Measurements from ENCODE around the gene RRN3.
A peak's percentile ranks its signal among the peaks of the same experiment; 100 is the strongest.
"Not testable (repeated sequence)": the region's sequence is repeated elsewhere in the genome, so short reads cannot be mapped to it uniquely, and the experiment has no call there.

RRN3 gene

DNA sequence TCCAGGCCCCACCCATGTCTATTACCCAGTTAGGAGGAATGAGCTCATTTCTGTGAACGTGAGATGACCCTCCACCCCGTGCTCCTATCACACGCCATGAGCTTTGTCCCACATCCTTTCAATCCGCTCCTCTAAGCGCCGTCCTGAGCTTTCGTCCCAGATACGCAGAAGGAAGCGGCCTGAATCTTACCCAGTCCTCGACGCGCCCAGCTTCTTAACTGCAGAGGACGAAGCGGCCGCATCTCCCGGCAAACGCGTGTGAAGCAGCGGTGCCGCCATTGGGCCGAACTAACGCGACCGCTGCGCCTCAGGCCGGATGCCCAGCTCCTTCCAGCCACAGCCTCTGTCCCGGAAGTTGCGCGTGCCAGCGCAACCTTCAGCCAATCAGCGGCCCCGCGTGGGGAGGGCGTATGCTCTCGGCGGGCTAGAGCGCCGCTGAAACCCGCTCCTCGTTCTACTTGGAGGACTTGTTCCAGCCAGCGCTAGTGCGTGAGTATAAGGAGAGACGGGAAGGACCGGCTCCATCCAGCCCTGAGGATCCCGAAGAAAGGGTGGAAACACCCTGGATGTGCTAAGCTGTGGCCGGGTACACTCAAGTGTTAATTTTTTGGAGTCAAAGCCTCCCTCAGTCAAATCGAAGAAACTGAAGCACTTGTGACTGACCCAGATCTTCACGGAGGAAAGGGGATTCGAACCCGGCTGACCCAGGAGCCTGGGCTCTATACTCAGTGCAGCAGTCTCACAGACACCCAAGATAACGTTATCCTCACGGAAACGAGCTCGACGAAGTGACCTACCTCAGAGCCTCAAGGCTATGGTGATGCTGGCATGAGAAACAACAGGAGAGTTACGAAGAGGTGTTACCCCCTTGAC lies at the start of gene RRN3:
Gene RRN3 (minus strand): TSS at position 318 of the 873 bp plus-strand sequence. CDS start 39 bp downstream, at position 279.
- DNase-seq (ENCODE audit: low read depth): peak; percentile 76

DNA sequence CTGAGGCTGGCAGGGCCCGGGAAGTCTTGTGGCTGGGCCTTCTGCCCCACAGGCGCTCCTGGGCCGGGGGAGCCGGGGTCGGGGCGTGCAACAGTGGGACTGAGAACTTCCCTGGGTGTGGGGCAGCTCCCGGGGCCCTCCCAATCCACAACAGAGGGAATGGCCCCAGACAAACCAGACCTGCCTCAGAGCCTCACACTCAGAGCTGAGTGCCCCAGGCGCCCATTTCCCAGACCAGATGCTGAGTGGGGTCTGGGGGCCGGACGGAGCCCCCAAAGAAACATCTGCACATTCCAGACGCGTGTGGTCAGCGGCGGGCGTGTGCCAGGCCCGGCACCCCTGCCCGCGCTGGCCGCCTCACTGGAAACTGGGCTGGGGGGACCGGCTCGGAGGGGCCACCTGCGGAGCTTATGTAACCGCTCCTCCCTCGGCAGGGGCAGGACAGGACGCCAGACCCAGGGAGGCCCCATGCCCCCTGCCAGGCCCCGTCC lies 49.6 kb upstream of the RRN3 start:
- DNase-seq (ENCODE audit: low read depth): not testable (repeated sequence)

GRCh38 chr16:15142891-15143600 lies 49.0 kb upstream of the RRN3 start:
- DNase-seq (ENCODE audit: low read depth): not testable (repeated sequence)

- not testable (repeated sequence) for DNase-seq (ENCODE audit: low read depth)
Measured at GRCh38 chr16:15142107-15142890, 48.2 kb upstream of the RRN3 start.

GRCh38 chr16:15141586-15141985 lies 47.5 kb upstream of the RRN3 start:
- no peak for DNase-seq (ENCODE audit: low read depth)

DNA sequence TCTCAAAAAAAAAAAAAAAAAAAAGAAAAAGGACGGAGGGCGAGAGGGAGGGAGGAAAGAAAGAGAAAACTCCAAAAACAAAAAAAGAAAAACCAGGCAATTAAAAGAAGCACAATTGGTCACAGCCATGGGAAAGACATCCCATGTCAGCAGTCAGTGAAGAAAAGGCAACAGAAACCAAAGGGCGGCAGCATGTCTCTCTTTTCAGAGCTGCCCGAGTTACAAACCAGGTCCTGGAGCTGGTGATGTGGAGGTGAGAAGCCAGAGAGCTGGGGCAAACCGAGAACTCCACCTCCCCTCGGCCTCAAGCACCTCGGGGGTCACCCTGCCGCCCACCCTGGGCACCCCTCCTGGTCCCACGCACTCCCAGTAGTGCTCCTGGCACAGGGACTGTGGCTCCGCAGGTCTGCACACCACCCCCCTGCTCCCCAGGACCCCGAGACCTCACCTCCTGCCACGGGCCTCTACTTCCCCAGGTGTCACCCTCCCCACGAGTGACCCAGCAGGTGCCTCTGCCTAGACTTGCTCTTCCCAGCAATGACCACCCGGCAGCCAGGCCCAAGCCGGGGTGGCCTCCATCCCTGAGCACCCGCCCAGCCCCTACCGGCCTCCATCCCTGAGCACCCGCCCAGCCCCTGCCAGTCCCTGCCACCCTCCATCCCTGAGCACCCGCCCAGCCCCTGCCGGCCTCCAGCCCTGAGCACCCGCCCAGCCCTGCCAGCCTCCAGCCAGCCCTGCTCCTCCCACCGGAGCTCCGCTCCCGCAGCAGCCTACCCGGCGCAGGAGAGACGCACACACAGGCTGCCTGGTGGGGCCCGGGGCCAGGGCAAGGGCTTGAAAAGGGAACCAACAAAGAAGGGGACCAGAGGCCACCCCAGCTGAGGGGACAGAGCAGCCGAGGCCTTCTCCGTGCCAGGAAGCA lies 46.6 kb upstream of the RRN3 start:
- not testable (repeated sequence) for DNase-seq (ENCODE audit: low read depth)

DNA sequence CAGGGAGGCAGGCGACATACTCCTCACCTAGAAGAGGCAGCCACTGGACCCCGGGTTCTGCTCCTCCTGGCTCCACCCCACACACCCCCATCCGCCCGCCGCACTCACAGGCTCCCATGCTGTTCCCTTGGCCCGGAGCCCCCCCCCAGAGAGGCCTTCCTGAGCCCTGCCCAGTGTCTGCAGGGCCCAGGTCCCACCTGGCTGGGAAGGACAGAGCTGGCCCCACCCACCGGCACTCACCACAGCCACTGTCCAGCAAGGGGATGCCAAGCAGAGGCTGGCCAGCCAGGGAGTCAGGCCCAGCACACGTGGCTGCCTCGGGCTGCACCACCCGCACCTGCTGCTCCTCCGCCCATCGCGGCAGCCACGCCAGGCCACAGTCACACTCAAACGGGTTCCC lies 43.4 kb upstream of the RRN3 start:
- not testable (repeated sequence) for DNase-seq (ENCODE audit: low read depth)

GRCh38 chr16:15135483-15136360 lies 41.6 kb upstream of the RRN3 start:
- not testable (repeated sequence) for DNase-seq (ENCODE audit: low read depth)

DNA sequence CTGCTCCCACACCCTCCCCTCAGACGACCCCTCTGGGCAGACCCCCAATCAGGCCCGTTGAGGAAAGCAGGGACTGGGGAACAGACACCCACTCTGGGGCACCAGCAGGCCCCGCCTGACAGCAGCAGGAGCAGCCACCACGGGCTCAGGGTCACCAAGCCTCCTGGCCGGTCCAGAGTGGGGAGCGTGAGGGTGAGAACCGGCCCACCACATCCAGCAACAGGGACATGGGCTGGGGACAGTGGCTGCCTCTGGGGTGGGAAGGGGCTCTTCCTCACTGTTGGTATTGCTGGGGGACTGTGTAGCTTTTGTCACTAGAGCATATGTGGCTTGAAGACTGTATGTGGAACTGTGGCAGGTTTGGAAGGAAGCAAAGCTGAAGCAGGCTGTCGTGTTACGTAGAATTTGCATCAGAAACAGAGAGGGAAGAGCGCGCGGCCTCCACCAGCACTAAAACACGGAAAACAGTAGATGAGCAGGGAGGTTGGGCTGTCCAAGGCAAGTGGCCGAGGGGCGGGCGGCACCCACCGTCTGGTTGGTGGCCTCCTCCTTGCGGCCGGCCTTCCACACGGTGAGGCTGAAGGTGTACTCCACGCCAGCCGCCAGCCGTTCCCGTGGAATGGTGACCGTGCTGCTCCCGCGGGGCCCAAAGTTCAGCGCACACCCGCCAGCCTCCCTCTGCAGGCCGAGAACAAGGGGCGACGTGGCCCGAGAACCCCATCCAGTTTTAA lies 40.8 kb upstream of the RRN3 start:
- not testable (repeated sequence) for DNase-seq (ENCODE audit: low read depth)

GRCh38 chr16:15133554-15133953 lies 39.5 kb upstream of the RRN3 start:
- DNase-seq (ENCODE audit: low read depth): not testable (repeated sequence)

DNA sequence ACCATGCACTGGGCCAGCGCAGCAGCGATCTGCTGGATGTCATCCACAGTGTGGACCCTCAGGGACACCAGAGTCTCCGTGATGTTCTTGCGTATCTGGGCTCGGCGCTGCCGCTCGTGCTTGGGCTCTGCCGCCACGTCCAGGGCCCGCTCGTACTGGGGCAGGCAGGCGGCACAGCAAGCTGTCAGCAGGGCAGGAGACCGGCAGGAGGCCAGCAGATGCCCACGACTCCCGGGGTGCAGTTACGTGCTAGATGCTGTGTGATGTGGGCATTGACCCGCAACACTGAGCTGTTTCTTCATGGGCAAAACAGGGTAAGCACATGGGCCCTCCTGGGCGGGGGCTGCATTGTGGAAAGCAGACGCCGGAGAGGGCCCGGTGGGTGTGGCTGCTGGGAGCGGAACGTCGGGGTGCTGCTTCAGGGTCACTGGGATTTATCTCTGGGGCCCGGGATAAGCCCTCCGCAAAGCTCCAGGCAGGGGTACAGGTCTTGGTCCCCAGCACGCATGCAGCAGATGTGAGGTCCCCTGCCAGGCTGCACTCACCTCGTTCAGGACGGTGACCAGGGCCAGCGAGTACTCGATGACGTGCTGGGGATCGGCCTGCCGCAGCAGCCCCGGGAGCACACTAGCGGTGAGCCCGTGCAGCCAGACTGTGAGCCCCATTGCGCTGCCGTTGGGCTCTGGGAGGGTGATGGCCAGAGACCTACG lies 38.8 kb upstream of the RRN3 start:
- DNase-seq (ENCODE audit: low read depth): not testable (repeated sequence)

DNA sequence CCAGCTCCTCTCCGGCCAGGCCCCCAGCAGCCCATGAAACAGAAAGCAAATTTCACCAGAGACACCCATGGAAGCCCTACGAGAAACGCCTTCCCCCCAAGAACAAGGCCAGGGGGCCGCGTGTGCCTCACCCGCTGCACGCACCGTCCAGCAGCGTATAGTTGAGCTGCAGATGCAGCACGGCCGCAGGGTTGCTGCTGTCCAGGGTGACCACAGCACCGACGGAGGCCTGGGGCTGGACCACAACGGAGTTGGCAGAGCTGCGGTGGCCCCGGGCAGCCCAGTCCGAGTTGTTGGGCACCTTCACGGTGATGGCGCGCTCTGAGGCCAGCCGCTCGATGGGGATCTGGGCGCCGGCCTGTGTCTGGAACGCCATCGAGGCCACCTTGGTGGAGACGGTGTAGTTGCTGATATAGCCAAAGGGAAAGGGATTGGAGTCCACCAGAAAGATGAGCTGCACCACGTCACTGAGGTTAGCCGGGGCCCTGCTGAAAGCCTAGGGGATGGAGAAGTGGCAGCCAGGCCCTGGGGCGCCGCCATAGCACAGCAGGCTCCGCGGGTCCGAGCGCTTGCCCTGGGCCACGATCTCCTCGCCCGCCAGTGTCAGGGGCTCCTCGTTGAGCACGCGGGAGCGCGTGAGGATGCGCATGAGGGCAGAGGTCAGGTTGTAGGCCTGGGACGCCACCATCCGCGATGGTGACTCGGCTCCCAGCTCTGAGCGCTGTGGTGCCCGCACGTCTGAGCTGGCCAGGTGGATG lies 37.0 kb upstream of the RRN3 start:
- DNase-seq (ENCODE audit: low read depth): not testable (repeated sequence)

- not testable (repeated sequence) for DNase-seq (ENCODE audit: low read depth)
Measured at GRCh38 chr16:15130256-15130932, 36.3 kb upstream of the RRN3 start.

DNA sequence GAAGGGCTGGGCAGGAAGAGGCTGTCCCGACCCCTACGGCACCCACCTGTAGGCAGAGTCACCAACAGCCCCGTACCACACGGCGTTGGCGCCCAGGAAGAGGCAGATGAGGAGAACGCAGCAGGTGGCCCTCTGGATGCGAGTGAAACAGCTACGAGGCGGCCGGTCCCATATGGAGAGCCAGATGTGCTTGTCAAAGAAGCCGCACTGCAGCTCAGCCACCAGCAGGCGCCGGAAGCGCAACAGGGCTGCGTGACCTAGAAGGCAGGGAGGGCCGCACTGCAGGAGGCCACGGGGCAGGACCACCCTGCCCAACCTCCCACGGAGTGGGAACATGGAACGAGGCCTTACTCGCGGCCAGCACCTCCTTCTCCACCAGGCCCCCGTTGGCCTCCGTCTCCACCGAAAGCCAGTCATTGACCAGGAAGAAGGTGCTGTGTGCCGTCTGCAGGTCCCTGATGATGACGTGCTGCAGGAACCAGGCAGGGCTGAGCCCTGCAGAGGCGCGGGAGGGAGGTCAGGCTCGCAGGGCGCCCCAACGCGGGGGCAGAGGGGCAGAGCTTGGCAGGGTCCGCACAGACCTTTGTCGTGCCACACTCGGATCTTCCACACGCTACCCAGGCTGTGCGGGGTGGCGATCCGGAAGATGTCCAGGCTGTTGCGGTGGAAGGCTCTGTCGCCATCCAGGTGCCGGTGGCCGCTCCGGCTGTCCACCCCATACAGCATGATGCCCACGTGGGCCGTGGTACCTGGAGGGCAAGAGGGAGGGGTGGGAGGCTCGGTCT lies 33.8 kb upstream of the RRN3 start:
- DNase-seq (ENCODE audit: low read depth): not testable (repeated sequence)

- DNase-seq (ENCODE audit: low read depth): not testable (repeated sequence)
Measured at GRCh38 chr16:15100372-15100987, 6.4 kb upstream of the RRN3 start.

GRCh38 chr16:15099366-15099909 lies 5.4 kb upstream of the RRN3 start:
- not testable (repeated sequence) for DNase-seq (ENCODE audit: low read depth)

All from stimulated activated CD8-positive, alpha-beta memory T cell treated with anti-CD3 and anti-CD28 coated beads, Interleukin-12 subunit alpha, Interleukin-12 subunit beta, amount 100 ng/mL, for 1 hour (primary cell).